IMR-90 (cell line): ENCODE measurements around the gene CNTN4.

Experiments used
- CTCF ChIP-seq: conservative IDR thresholded peaks from 2 replicates; pipeline ENCODE4 v1.5.1; 2012; ENCODE audit warnings: mild to moderate bottlenecking, low read depth, low read length, improper control_type of control experiment
- POLR2A ChIP-seq: IDR thresholded peaks from 2 replicates; pipeline ENCODE4 v1.6.1; 2012; ENCODE audit warnings: mild to moderate bottlenecking, low read depth, low read length

GRCh38 chr3:2390926-2391532, 292.4 kb downstream of the CNTN4 start:
- TF ChIP-seq CTCF (no peak), POLR2A (no peak)
